Neural progenitor cell (in vitro differentiated cells): ENCODE data around the gene TLK1.

ENCODE experiments used
- EZH2 ChIP-seq: fragments of 200-600 bp; sonication (generic); IDR thresholded peaks from 2 replicates; pipeline ENCODE4 v1.6.1; 2017; ENCODE audit warnings: antibody characterized with exemption, mild to moderate bottlenecking, moderate library complexity
- TF ChIP-seq, protein P1 (sequence below): fragments of 200-600 bp; sonication (generic); IDR thresholded peaks from 2 replicates; pipeline ENCODE4 v1.5.1; 2017; ENCODE audit warnings: antibody characterized with exemption, mild to moderate bottlenecking

DNA sequence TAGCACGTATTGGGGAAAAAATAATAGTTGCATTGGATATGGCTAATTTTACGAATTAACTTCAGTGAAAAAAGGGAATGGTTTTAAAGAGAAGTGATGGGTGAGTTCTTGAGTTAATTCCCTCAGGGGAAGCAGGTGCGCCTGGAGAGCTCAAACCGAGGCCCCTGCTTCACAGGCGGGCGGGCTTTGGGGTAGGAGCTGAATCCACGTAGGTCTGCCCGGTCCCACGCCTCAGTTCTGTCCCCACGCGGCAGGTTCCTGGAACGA lies 187.5 kb downstream of the TLK1 start:
- TF ChIP-seq, protein P1, sequence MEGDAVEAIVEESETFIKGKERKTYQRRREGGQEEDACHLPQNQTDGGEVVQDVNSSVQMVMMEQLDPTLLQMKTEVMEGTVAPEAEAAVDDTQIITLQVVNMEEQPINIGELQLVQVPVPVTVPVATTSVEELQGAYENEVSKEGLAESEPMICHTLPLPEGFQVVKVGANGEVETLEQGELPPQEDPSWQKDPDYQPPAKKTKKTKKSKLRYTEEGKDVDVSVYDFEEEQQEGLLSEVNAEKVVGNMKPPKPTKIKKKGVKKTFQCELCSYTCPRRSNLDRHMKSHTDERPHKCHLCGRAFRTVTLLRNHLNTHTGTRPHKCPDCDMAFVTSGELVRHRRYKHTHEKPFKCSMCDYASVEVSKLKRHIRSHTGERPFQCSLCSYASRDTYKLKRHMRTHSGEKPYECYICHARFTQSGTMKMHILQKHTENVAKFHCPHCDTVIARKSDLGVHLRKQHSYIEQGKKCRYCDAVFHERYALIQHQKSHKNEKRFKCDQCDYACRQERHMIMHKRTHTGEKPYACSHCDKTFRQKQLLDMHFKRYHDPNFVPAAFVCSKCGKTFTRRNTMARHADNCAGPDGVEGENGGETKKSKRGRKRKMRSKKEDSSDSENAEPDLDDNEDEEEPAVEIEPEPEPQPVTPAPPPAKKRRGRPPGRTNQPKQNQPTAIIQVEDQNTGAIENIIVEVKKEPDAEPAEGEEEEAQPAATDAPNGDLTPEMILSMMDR: no peak
- no peak for TF ChIP-seq EZH2
